RWPE1 (cell line): Measurements from ENCODE around the gene EIF4G2.

Experiments used
- CTCF ChIA-PET: fragments of 350-600 bp; sonication (Branson Sonifier 250); formaldehyde crosslinking; extraction: SDS; loops from one replicate; lab custom pipeline; 2021; lab: Yijun Ruan, JAX
- POLR2A ChIA-PET: fragments of 400-600 bp; formaldehyde crosslinking; extraction: SDS; loops from one replicate; lab custom pipeline; 2020; ENCODE audit warnings: antibody characterized with exemption; ENCODE audit not compliant: low non-redundant PET; lab: Yijun Ruan, JAX
- DNase-seq: peaks from one replicate; pipeline ENCODE4 v3.0.0; 2012; ENCODE audit warnings: low spot score
- H3K27ac ChIP-seq: fragments of 450-650 bp; 2 replicates; pipeline ENCODE4 v1.5.1; 2017
- TF ChIP-seq, protein P1 (sequence below): fragments of 450-650 bp; conservative IDR thresholded peaks from 2 replicates; pipeline ENCODE4 v1.5.1; 2017; ENCODE audit warnings: low read depth, mild to moderate bottlenecking

Gene EIF4G2

DNA sequence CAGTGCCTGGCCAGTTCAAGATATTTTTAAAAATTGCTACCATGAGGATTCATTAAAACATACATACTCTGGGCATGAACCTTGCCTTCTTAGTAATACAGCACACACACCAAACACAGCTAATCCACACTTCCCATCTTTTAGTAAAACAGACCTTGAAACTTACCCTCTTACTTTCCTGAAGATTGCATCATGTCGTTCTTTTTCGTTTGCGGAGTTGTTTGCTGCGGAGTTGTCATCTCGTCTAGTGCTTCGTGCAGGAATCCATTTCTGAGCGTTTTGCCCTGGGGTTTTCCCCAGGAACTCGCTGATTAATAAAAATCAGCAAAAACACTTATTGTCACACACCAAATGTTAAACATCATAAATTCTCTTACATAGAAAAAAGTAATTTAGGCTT is 3.0 kb downstream of the EIF4G2 start:
- TF ChIP-seq, protein P1, sequence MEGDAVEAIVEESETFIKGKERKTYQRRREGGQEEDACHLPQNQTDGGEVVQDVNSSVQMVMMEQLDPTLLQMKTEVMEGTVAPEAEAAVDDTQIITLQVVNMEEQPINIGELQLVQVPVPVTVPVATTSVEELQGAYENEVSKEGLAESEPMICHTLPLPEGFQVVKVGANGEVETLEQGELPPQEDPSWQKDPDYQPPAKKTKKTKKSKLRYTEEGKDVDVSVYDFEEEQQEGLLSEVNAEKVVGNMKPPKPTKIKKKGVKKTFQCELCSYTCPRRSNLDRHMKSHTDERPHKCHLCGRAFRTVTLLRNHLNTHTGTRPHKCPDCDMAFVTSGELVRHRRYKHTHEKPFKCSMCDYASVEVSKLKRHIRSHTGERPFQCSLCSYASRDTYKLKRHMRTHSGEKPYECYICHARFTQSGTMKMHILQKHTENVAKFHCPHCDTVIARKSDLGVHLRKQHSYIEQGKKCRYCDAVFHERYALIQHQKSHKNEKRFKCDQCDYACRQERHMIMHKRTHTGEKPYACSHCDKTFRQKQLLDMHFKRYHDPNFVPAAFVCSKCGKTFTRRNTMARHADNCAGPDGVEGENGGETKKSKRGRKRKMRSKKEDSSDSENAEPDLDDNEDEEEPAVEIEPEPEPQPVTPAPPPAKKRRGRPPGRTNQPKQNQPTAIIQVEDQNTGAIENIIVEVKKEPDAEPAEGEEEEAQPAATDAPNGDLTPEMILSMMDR = no peak

DNA sequence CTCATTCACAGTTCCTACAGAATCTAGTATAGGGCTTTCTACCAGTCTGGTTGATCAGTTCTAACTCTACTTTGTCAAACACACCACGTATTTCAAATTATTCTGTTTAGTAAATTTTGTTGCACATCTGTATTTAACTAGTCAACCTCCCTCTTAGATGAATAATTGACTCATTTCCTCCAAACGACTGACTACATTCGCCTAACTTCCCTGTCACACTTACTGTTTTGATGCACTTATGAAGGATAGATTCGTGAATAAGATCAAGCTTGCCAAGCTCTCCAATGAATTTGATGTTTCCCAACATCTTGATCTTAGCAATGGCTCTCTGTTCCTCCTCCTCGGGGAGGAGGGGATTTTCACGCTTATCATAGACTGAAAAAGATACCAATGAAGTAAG is 5.0 kb downstream of the EIF4G2 start:
- DNase-seq = no peak
- ChIA-PET CTCF (interaction anchor here (0.6 to 1.5 kb wide), 6 partner anchors 10 to 1435 kb away, joined by 3 to 5 read pairs (median 4); no protein-coding TSS in a partner anchor), POLR2A (interaction anchor here (0.6 kb wide), 1 partner anchor 55 kb away, joined by 3 read pairs; no protein-coding TSS in a partner anchor)
- H3K27ac ChIP-seq = no peak overlapping the region
- TF ChIP-seq, protein P1 = no peak

More for the DNA sequence above, 3.0 kb downstream of the EIF4G2 start:
- DNase-seq = no peak
- H3K27ac ChIP-seq = peak overlapping the region; percentile 56
- POLR2A ChIA-PET = no interaction called here
- CTCF ChIA-PET = interaction anchor here (0.7 kb wide), 1 partner anchor 128 kb away, joined by 3 read pairs; no protein-coding TSS in a partner anchor

DNA sequence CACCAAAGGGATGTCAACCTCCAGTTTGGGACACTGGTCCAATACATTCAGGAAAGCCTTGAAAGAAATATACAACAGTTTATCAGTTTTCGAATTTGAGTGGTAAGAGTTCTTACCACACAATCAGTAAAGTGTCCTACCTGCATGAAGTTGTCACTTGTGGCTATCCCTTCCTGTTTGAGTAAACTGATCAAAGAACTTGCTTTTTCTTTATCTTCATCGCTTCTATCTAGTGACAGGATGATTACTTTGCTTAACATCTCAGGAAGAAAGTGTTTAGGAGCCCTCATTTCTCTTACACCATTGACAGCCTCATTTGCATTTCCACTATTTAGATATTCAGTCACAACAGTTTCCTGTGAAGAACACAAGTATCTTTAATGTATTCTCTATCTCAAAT is 8.4 kb downstream of the EIF4G2 start:
- POLR2A ChIA-PET = no interaction called here
- TF ChIP-seq, protein P1 = no peak
- no peak for DNase-seq
- CTCF ChIA-PET = no interaction called here
- H3K27ac ChIP-seq = no peak overlapping the region

DNA sequence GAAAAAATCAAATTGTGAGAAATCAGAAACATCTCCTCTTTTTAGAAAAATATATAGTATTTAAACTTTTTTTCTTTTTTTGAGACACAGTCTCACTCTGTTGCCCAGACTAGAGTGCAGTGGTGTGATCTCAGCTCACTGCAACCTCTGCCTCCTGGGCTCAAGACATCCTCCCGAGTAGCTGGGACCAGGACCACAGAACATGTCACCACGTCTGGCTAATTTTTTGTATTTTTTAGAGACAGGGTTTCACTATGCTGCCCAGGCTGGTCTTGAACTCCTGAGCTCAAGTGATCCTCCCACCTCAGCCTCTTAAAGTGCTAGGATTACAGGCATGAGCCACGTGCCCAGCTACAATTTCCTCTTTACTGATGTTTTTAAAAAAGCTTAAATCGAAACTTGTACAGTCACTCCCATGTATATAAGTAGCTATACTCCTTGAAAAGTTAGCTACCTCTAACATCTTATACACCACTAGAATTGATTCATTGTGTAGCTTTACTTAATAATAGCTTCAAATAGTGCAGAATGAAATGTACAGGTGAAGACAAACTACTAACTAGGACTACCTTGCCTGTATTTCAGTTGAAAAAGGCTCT is 10.3 kb downstream of the EIF4G2 start:
- no peak for DNase-seq
- POLR2A ChIA-PET = interaction anchor here (1.0 kb wide), 1 partner anchor 10 kb away, joined by 4 read pairs; the partner anchor contains the start of gene EIF4G2
- no peak overlapping the region for H3K27ac ChIP-seq
- CTCF ChIA-PET = no interaction called here
- TF ChIP-seq, protein P1 = no peak

DNA sequence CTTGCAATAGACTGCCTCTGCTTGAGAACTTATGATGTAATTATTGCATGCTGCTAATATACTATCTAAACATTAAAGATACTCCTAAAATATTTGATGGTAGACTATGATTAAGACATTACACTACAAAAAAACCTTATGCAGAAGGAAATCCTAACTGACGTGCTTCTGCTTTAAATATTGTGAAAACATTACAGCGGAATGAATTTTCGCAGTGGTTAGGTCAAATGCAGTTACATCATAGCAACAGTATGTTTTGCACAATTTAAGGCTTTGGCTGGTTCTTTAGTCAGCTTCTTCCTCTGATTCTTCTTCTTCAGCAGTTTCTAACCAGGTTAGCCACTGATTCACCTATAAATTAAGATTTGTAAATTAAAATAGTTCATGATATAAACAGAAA is 11.2 kb downstream of the EIF4G2 start:
- CTCF ChIA-PET = interaction anchor here (0.7 to 1.3 kb wide), 2 partner anchors 115 to 136 kb away, joined by 3 read pairs; no protein-coding TSS in a partner anchor
- H3K27ac ChIP-seq = no peak overlapping the region
- POLR2A ChIA-PET = interaction anchor here (1.0 kb wide), 1 partner anchor 11 kb away, joined by 4 read pairs; the partner anchor contains the start of gene EIF4G2
- DNase-seq = no peak
- TF ChIP-seq, protein P1 = no peak

DNA sequence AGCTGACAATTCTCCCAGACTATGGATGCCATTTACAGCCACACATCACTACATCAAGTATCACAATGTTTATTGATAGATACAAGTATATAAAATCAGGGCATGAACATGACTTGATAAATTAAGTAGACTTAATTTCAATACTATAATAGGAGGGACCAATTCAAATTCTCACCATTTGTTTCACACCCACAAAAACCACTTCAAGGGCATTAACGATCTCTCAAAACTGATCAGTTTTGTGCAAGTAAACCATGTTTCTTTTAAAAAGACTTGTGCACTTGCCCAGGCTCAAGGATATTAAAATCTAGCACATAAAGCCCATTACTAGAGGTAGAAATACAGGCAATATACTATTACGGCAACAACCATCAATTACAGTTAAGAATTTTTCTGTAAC is 11.7 kb downstream of the EIF4G2 start:
- no peak for DNase-seq
- ChIA-PET CTCF (interaction anchor here (1.3 kb wide), 1 partner anchor 137 kb away, joined by 3 read pairs; no protein-coding TSS in a partner anchor), POLR2A (no interaction called here)
- no peak overlapping the region for H3K27ac ChIP-seq
- TF ChIP-seq, protein P1 = no peak
